GM18526 (cell line): ENCODE results near the gene ZNF181.

Experiments used
- POLR2A ChIP-seq: IDR thresholded peaks from 3 replicates; pipeline ENCODE4 v1.6.1; 2011; ENCODE audit not compliant: insufficient read length; ENCODE audit errors: extremely low read depth

The ZNF181 gene

GRCh38 chr19:34732612-34733211 is 1.3 kb upstream of the ZNF181 start:
- no peak for TF ChIP-seq POLR2A

- no peak for TF ChIP-seq POLR2A
Measured at GRCh38 chr19:34733266-34733745, 737 bp upstream of the ZNF181 start.

- no peak for TF ChIP-seq POLR2A
Measured at GRCh38 chr19:34734537-34735103, 577 bp downstream of the ZNF181 start.

GRCh38 chr19:34744896-34745690 is 11.1 kb downstream of the ZNF181 start:
- TF ChIP-seq POLR2A, result no peak

- no peak for TF ChIP-seq POLR2A
Measured at GRCh38 chr19:34757441-34757840, 23.4 kb downstream of the ZNF181 start.

- TF ChIP-seq POLR2A, result no peak
Measured at GRCh38 chr19:34759218-34759917, 25.3 kb downstream of the ZNF181 start.

- TF ChIP-seq POLR2A, result no peak
Measured at GRCh38 chr19:34766386-34766785, 32.3 kb downstream of the ZNF181 start.

GRCh38 chr19:34767951-34768350 is 33.9 kb downstream of the ZNF181 start:
- no peak for TF ChIP-seq POLR2A

GRCh38 chr19:34772697-34773554 is 38.9 kb downstream of the ZNF181 start, which contains the start of gene ZNF599:
Gene ZNF599, minus strand, starts transcription at chr19:34773215. Its CDS starts 374 bp downstream, at chr19:34772841.
- peak; percentile 58 for TF ChIP-seq POLR2A

- no peak for TF ChIP-seq POLR2A
Measured at GRCh38 chr19:34773555-34773864, 39.5 kb downstream of the ZNF181 start.

GRCh38 chr19:34774857-34775256 is 40.8 kb downstream of the ZNF181 start:
- no peak for TF ChIP-seq POLR2A

GRCh38 chr19:34778342-34778741 is 44.3 kb downstream of the ZNF181 start:
- TF ChIP-seq POLR2A, result no peak

- no peak for TF ChIP-seq POLR2A
Measured at GRCh38 chr19:34779652-34780051, 45.6 kb downstream of the ZNF181 start.

GRCh38 chr19:34786236-34786635 is 52.2 kb downstream of the ZNF181 start:
- no peak for TF ChIP-seq POLR2A
